ENCODE measurements around the gene CNTNAP4. TPM values are rescaled to one million over a fixed set of nuclear protein-coding genes. Genes with fewer than 3 reads are reported as not detected.

Gene CNTNAP4
- total RNA-seq, 1 experiment from 2014 or later, result not detected

- in situ Hi-C loops (cut with HindIII; ENCODE audit: low sequenced_read_pairs), result no loop called here
These were observed 255.2 kb downstream of the CNTNAP4 start for GRCh38 chr16:76532188-76532973.

GRCh38 chr16:76539609-76540008, 262.4 kb downstream of the CNTNAP4 start:
- in situ Hi-C loops (cut with HindIII; ENCODE audit: low sequenced_read_pairs), result no loop called here
- DNase-seq (ENCODE audit: low spot score), result no peak

More at GRCh38 chr16:76532188-76532973, 255.2 kb downstream of the CNTNAP4 start:
- DNase-seq (ENCODE audit: low spot score), result no peak

GRCh38 chr16:76541070-76541469, 263.9 kb downstream of the CNTNAP4 start:
- in situ Hi-C loops (cut with HindIII; ENCODE audit: low sequenced_read_pairs), result no loop called here
- DNase-seq (ENCODE audit: low spot score), result no peak

- in situ Hi-C loops (cut with HindIII; ENCODE audit: low sequenced_read_pairs), result no loop called here
- DNase-seq (ENCODE audit: low spot score), result no peak
These were observed 288.3 kb downstream of the CNTNAP4 start for GRCh38 chr16:76565542-76565941.

- DNase-seq (ENCODE audit: low spot score), result no peak
- in situ Hi-C loops (cut with HindIII; ENCODE audit: low sequenced_read_pairs), result no loop called here
These were observed 294.6 kb downstream of the CNTNAP4 start for GRCh38 chr16:76571755-76572154.

GRCh38 chr16:76573281-76573680, 296.1 kb downstream of the CNTNAP4 start:
- in situ Hi-C loops (cut with HindIII; ENCODE audit: low sequenced_read_pairs), result no loop called here
- peak; percentile 34 for DNase-seq (ENCODE audit: low spot score)

- in situ Hi-C loops (cut with HindIII; ENCODE audit: low sequenced_read_pairs), result no loop called here
- no peak for DNase-seq (ENCODE audit: low spot score)
These were observed 297.4 kb downstream of the CNTNAP4 start for GRCh38 chr16:76574651-76575050.

- DNase-seq (ENCODE audit: low spot score), result no peak
- in situ Hi-C loops (cut with HindIII; ENCODE audit: low sequenced_read_pairs), result no loop called here
These were observed 299.3 kb downstream of the CNTNAP4 start for GRCh38 chr16:76576526-76576925.

GRCh38 chr16:76577003-76577402, 299.8 kb downstream of the CNTNAP4 start:
- in situ Hi-C loops (cut with HindIII; ENCODE audit: low sequenced_read_pairs), result no loop called here
- DNase-seq (ENCODE audit: low spot score), result no peak

GRCh38 chr16:76579277-76579922, 302.2 kb downstream of the CNTNAP4 start:
- in situ Hi-C loops (cut with HindIII; ENCODE audit: low sequenced_read_pairs), result no loop called here
- DNase-seq (ENCODE audit: low spot score), result no peak

GRCh38 chr16:76583466-76583865, 306.3 kb downstream of the CNTNAP4 start:
- in situ Hi-C loops (cut with HindIII; ENCODE audit: low sequenced_read_pairs), result no loop called here
- peak; percentile 99 for DNase-seq (ENCODE audit: low spot score)

GRCh38 chr16:76583945-76584344, 306.7 kb downstream of the CNTNAP4 start:
- DNase-seq (ENCODE audit: low spot score), result no peak
- in situ Hi-C loops (cut with HindIII; ENCODE audit: low sequenced_read_pairs), result no loop called here

- in situ Hi-C loops (cut with HindIII; ENCODE audit: low sequenced_read_pairs), result no loop called here
These were observed 321.3 kb downstream of the CNTNAP4 start for GRCh38 chr16:76598498-76598897.

GRCh38 chr16:76607317-76607716, 330.1 kb downstream of the CNTNAP4 start:
- in situ Hi-C loops (cut with HindIII; ENCODE audit: low sequenced_read_pairs), result no loop called here
- no peak for DNase-seq (ENCODE audit: low spot score)

More at GRCh38 chr16:76598498-76598897, 321.3 kb downstream of the CNTNAP4 start:
- no peak for DNase-seq (ENCODE audit: low spot score)
